KG1 (cell line): ENCODE results near the gene CALHM6.
"Not testable (repeated sequence)": the region's sequence is repeated elsewhere in the genome, so short reads cannot be mapped to it uniquely, and the experiment has no call there.

Source experiments
- DNase-seq: peaks from one replicate; lab custom pipeline; 2025; lab: John Stamatoyannopoulos, UW

CALHM6 gene

GRCh38 chr6:116476002-116476678 lies 15.0 kb downstream of the CALHM6 start:
- DNase-seq, result peak; percentile 42

GRCh38 chr6:116482780-116483179 lies 21.6 kb downstream of the CALHM6 start:
- DNase-seq, result no peak

GRCh38 chr6:116483616-116484015 lies 22.4 kb downstream of the CALHM6 start:
- DNase-seq, result no peak

- no peak for DNase-seq
Observed at GRCh38 chr6:116485559-116486184, 24.5 kb downstream of the CALHM6 start.

GRCh38 chr6:116491610-116492330 lies 30.6 kb downstream of the CALHM6 start:
- DNase-seq, result no peak

GRCh38 chr6:116492331-116493067 lies 31.3 kb downstream of the CALHM6 start:
- DNase-seq, result no peak

GRCh38 chr6:116495161-116495560 lies 34.0 kb downstream of the CALHM6 start:
- not testable (repeated sequence) for DNase-seq

GRCh38 chr6:116497113-116497676 lies 36.0 kb downstream of the CALHM6 start:
- DNase-seq, result no peak

- DNase-seq, result no peak
Observed at GRCh38 chr6:116500969-116501433, 39.8 kb downstream of the CALHM6 start.

GRCh38 chr6:116507324-116507723 lies 46.1 kb downstream of the CALHM6 start:
- DNase-seq, result no peak

- DNase-seq, result no peak
Observed at GRCh38 chr6:116508527-116508926, 47.4 kb downstream of the CALHM6 start.

- DNase-seq, result no peak
Observed at GRCh38 chr6:116511424-116512110, 50.4 kb downstream of the CALHM6 start, which contains the start of gene CALHM5. CALHM5 (plus strand) TSS chr6:116511639; CDS start chr6:116511697, 58 bp downstream.

GRCh38 chr6:116512111-116512559 lies 51.0 kb downstream of the CALHM6 start:
- DNase-seq, result no peak

GRCh38 chr6:116512734-116513133 lies 51.6 kb downstream of the CALHM6 start:
- no peak for DNase-seq
